ENCODE data around the gene TMEM245.

DNA sequence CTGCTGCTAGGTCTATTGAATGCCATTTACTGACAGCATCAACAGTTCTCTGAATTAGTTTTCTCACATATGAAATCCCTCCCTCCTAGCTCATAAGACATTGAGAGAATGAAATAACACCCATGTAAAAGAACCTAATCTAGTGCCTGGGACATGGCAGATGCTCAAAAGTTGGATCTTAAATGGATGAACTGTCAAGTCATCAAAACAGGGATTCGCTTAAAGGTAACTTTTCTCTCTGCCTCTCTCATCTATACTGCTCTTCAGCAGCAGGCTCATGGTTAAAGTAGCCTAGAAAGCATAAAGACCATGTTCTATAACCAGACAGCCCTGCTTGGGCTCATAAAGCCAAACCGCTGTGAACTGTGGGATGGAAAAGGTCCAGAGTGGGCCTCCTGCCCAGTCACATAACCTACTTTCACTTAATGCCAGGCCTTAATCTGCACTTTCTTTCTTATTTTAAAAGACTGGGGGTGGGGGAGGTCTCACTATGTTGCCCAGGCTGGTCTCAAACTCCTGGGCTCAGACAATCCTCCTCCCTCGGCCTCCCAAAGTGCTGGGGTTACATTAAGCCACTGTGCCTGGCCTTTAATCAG is 3.7 kb downstream of the TMEM245 start:
- TF ChIP-seq, protein P1, sequence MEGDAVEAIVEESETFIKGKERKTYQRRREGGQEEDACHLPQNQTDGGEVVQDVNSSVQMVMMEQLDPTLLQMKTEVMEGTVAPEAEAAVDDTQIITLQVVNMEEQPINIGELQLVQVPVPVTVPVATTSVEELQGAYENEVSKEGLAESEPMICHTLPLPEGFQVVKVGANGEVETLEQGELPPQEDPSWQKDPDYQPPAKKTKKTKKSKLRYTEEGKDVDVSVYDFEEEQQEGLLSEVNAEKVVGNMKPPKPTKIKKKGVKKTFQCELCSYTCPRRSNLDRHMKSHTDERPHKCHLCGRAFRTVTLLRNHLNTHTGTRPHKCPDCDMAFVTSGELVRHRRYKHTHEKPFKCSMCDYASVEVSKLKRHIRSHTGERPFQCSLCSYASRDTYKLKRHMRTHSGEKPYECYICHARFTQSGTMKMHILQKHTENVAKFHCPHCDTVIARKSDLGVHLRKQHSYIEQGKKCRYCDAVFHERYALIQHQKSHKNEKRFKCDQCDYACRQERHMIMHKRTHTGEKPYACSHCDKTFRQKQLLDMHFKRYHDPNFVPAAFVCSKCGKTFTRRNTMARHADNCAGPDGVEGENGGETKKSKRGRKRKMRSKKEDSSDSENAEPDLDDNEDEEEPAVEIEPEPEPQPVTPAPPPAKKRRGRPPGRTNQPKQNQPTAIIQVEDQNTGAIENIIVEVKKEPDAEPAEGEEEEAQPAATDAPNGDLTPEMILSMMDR (conservative IDR thresholded peaks at IDR 0.05 in 1 of 2, IDR thresholded peaks at IDR 0.05 in 1 of 2; ENCODE audit: low read depth in 1 of 2, low read length in 2 of 2) = no peak
- no peak for TF ChIP-seq EZH2 (IDR thresholded peaks at IDR 0.05; ENCODE audit: low read length, missing control alignments)
